SK-N-SH (cell line): ENCODE data around the gene GTPBP10. TPM values are rescaled to one million over a fixed set of nuclear protein-coding genes. Genes with fewer than 3 reads are reported as not detected.

ENCODE experiments used
- CTCF ChIA-PET: fragments of 300-600, 350-600 bp; formaldehyde crosslinking; extraction: SDS; loops from one replicate; lab custom pipeline; 2021; lab: Yijun Ruan, JAX
- POLR2A ChIA-PET: fragments of 350-600 bp; sonication (Branson Sonifier 250); formaldehyde crosslinking; extraction: SDS; loops from one replicate; lab custom pipeline; 2020; ENCODE audit warnings: antibody characterized with exemption, inconsistent platforms; lab: Yijun Ruan, JAX
- DNase-seq: peaks from one replicate; pipeline ENCODE4 v3.0.0; 2012
- H2AFZ ChIP-seq: fragments of 200-600 bp; sonication (generic); 2 replicates; pipeline ENCODE4 v1.8.1; 2016; ENCODE audit warnings: antibody characterized with exemption, mild to moderate bottlenecking, low read depth
- H3F3A ChIP-seq: fragments of 200-600 bp; sonication (generic); replicated peaks from 2 replicates; pipeline ENCODE3; 2016; ENCODE audit warnings: antibody characterized with exemption, mild to moderate bottlenecking; ENCODE audit not compliant: insufficient read depth
- H3K27ac ChIP-seq, 2 experiments: fragments of 200-500 bp in 1 of 2; fragments of 200-600 bp in 1 of 2; sonication (Bioruptor generic) in 1 of 2; sonication (generic), shearing (Covaris generic) in 1 of 2; 2 replicates each; pipeline versions ENCODE4 v1.5.1 to v1.6.1; 2014 to 2016; ENCODE audit warnings: low read depth in 2 of 2, inconsistent platforms in 1 of 2, low read length in 1 of 2, mild to moderate bottlenecking in 1 of 2, mixed read lengths in 1 of 2
- H3K27me3 ChIP-seq: fragments of 200-600 bp; sonication (generic), shearing (Covaris generic); 2 replicates; pipeline ENCODE4 v1.6.1; 2016; ENCODE audit warnings: mixed run types; ENCODE audit not compliant: insufficient read depth
- H3K36me3 ChIP-seq, 2 experiments: fragments of 200-500 bp in 1 of 2; fragments of 200-600 bp in 1 of 2; sonication (Bioruptor generic) in 1 of 2; sonication (generic) in 1 of 2; replicated peaks in 1 of 2; 2 replicates each; pipeline versions ENCODE3 to v1.5.1; 2014 to 2016; ENCODE audit warnings: low read length in 1 of 2, mild to moderate bottlenecking in 1 of 2; ENCODE audit not compliant: insufficient read depth in 2 of 2, control insufficient read depth in 1 of 2
- H3K4me1 ChIP-seq, 2 experiments: fragments of 200-500 bp in 1 of 2; fragments of 200-600 bp in 1 of 2; sonication (Bioruptor generic) in 1 of 2; sonication (generic), shearing (Covaris generic) in 1 of 2; 2 replicates each; pipeline versions ENCODE4 v1.5.1 to v1.6.1; 2014 to 2016; ENCODE audit warnings: low read depth in 1 of 2, low read length in 1 of 2, mixed run types in 1 of 2; ENCODE audit not compliant: insufficient read depth in 2 of 2, control insufficient read depth in 1 of 2
- H3K4me2 ChIP-seq: fragments of 200-600 bp; sonication (generic), shearing (Covaris generic); 2 replicates; pipeline ENCODE4 v1.6.1; 2017; ENCODE audit warnings: mixed run types
- H3K4me3 ChIP-seq, 2 experiments: fragments of 200-500 bp in 1 of 2; fragments of 200-600 bp in 1 of 2; sonication (Bioruptor generic) in 1 of 2; sonication (generic), shearing (Covaris generic) in 1 of 2; 2 replicates each; pipeline versions ENCODE4 v1.5.1 to v1.8.1; 2014 to 2016; ENCODE audit warnings: low read depth in 2 of 2, inconsistent platforms in 1 of 2, low read length in 1 of 2, mild to moderate bottlenecking in 1 of 2, mixed read lengths in 1 of 2, moderate library complexity in 1 of 2
- H3K79me2 ChIP-seq: fragments of 200-600 bp; sonication (generic); 2 replicates; pipeline ENCODE4 v1.8.1; 2017; ENCODE audit warnings: mild to moderate bottlenecking; ENCODE audit not compliant: insufficient read depth
- H3K9ac ChIP-seq: fragments of 200-600 bp; sonication (generic); 2 replicates; pipeline ENCODE4 v1.6.1; 2017; ENCODE audit warnings: mixed run types
- H3K9me2 ChIP-seq: fragments of 200-600 bp; sonication (generic); 2 replicates; pipeline ENCODE4 v1.6.1; 2017; ENCODE audit warnings: mixed run types
- H3K9me3 ChIP-seq: fragments of 200-600 bp; sonication (generic); 2 replicates; pipeline ENCODE4 v1.6.1; 2017; ENCODE audit warnings: mixed run types, mild to moderate bottlenecking, moderate library complexity
- H4K20me1 ChIP-seq: fragments of 200-600 bp; sonication (generic); 2 replicates; pipeline ENCODE4 v1.6.1; 2017; ENCODE audit warnings: mild to moderate bottlenecking, mixed run types; ENCODE audit not compliant: insufficient read depth
- EZH2phosphoT487 ChIP-seq: fragments of 200-600 bp; sonication (generic); IDR thresholded peaks from 2 replicates; pipeline ENCODE4 v1.6.1; 2017; ENCODE audit warnings: low read depth, mixed run types, mild to moderate bottlenecking, antibody characterized with exemption, moderate library complexity, borderline replicate concordance
- JUND ChIP-seq: IDR thresholded peaks from 2 replicates; pipeline ENCODE4 v1.4.0; 2012
- MEF2A ChIP-seq: IDR thresholded peaks from 2 replicates; pipeline ENCODE4 v1.4.0; 2012; ENCODE audit warnings: low read depth, borderline replicate concordance
- POLR2AphosphoS5 ChIP-seq: IDR thresholded peaks from 2 replicates; pipeline ENCODE4 v1.6.1; 2012; ENCODE audit warnings: low read depth, low read length
- RAD21 ChIP-seq: IDR thresholded peaks from 2 replicates; pipeline ENCODE4 v1.6.1; 2012; ENCODE audit warnings: mild to moderate bottlenecking, low read length
- RFX5 ChIP-seq: IDR thresholded peaks from 2 replicates; pipeline ENCODE4 v1.6.1; 2012; ENCODE audit warnings: mild to moderate bottlenecking, improper control_type of control experiment, low read length
- SIN3A ChIP-seq: IDR thresholded peaks from 2 replicates; pipeline ENCODE4 v1.6.1; 2012; ENCODE audit warnings: low read depth, mild to moderate bottlenecking, low read length, moderate library complexity, borderline replicate concordance
- TAF1 ChIP-seq: IDR thresholded peaks from 2 replicates; pipeline ENCODE4 v1.6.1; 2012; ENCODE audit warnings: low read depth, mild to moderate bottlenecking, low read length, moderate library complexity, borderline replicate concordance
- TCF12 ChIP-seq: IDR thresholded peaks from 2 replicates; pipeline ENCODE4 v1.4.0; 2012
- YY1 ChIP-seq: IDR thresholded peaks from 2 replicates; pipeline ENCODE4 v1.4.0; 2012; ENCODE audit warnings: low read depth, mild to moderate bottlenecking
- WGBS: methylation state at CpG from one replicate; pipeline ENCODE4 v1.1.6; 2017; ENCODE audit warnings: low lambda C conversion rate; 5-methylcytosine and 5-hydroxymethylcytosine counted together
- polyA plus RNA-seq, 3 experiments: library from polyadenylated mRNA; depleted of rRNA; stranded (reverse); fragments of >200 nt; gene quantifications; 2 replicates each; pipeline ENCODE4 v1.2.3, GENCODE V29; 2012
- TF ChIP-seq, protein P1 (sequence below): fragments of 150-350 bp; IDR thresholded peaks from 2 replicates; pipeline ENCODE4 v1.6.1; 2017; ENCODE audit warnings: antibody characterized with exemption, low read length, low read depth, borderline replicate concordance
- TF ChIP-seq, protein P2 (sequence below): IDR thresholded peaks from 2 replicates; pipeline ENCODE4 v1.4.0; 2012; ENCODE audit warnings: low read depth, borderline replicate concordance
- TF ChIP-seq, protein P3 (sequence below): IDR thresholded peaks from 2 replicates; pipeline ENCODE4 v1.6.1; 2012; ENCODE audit warnings: mild to moderate bottlenecking, low read depth, low read length, moderate library complexity

The GTPBP10 gene
- polyA plus RNA-seq, 1 of the 3 experiments (the other 2 are of a cell fraction) = 8.5 TPM

DNA sequence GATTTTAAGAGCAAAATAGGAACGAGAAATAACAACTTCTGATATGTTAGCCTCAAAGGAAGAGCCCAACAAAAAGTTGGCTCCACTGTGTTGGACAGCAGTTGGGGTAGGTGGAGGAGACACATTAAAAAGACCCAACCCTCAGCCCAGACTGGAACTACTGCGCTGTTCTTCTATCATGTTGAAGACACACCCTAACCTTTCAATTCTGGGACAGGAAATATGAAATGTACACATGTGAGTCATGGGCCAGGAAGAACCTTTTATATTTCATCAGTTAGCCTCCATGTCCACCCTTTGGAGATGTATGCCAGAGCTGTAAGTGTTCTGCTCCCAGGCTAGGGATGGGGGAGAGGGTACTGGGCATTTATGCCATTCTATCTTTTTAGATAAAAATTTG, 78.9 kb downstream of the GTPBP10 start:
- no peak overlapping the region for H3K4me2 ChIP-seq
- CTCF ChIA-PET = interaction anchor here (1.7 to 9.0 kb wide), 3 partner anchors 114 to 272 kb away, joined by 3 to 120 read pairs (median 37); partner anchors contain the start of gene STEAP1
- WGBS = 89% methylated on average over 2 of the region's 2 CpGs

DNA sequence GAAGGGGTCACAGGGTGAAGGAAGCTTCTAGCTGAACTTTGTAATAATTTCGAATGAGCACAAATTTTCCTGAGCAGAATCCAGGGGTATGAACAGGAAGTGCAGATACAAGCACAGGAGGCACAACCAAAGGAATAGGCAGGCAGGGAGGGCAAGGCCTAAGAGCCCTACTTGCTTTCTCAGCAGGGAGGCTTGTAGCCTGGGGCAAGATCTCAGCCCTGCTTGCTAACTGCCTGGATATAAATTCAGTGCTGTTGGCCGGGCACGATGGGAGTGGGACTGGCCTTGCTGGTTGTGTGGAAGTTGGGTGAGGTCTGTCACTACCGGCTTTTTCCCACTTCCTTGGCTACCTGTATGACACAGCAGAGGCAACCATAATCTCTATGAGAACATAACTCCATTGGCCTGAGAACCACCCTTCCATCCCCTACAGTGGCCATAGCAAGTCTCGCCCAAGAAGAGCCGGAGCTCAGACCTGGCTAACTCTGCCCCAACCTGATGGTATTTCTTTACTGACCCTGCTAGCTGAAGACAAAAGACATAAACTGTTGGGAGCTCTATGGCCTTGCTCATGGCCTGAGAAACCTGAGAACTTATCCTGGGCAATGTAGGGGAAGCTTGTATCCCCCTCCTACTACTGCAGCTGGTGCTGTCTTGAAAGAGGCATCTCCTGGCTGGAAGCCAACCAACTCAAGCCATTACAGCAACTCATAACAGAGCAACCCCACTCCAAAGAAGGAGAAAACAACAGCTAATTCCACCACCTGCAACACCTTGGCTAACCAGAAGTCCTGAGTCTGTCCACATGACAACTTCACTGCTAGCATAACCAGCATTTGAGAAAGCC, 84.3 kb downstream of the GTPBP10 start:
- no peak for DNase-seq
- ChIA-PET POLR2A (no interaction called here), CTCF (interaction anchor here (1.2 to 9.0 kb wide), 3 partner anchors 14 to 603 kb away, joined by 4 to 120 read pairs (median 41); partner anchors contain the start of gene STEAP1)
- no peaks in the 10 kb centered on the region for H3K27me3 ChIP-seq
- no peaks in the 10 kb centered on the region for H3F3A ChIP-seq
- H3K9me2 ChIP-seq = no peaks in the 10 kb centered on the region
- no peaks in the 10 kb centered on the region for H4K20me1 ChIP-seq
- 65% methylated on average over 4 of the region's 6 CpGs for WGBS
- no peaks in the 10 kb centered on the region for H3K79me2 ChIP-seq
- no peak overlapping the region for H3K4me2 ChIP-seq
- no peak overlapping the region for H3K27ac ChIP-seq
- no peaks in the 10 kb centered on the region for H3K36me3 ChIP-seq
- H3K9ac ChIP-seq = no peak overlapping the region
- no peak overlapping the region for H3K4me3 ChIP-seq
- H3K4me1 ChIP-seq = no peaks in the 10 kb centered on the region
- H2AFZ ChIP-seq = no peak overlapping the region
- no peaks in the 10 kb centered on the region for H3K9me3 ChIP-seq
- TF ChIP-seq MEF2A (no peak), RFX5 (no peak), TCF12 (no peak), SIN3A (no peak), POLR2AphosphoS5 (no peak), RAD21 (no peak), EZH2phosphoT487 (no peak), JUND (no peak), TAF1 (no peak)
- TF ChIP-seq, protein P1, sequence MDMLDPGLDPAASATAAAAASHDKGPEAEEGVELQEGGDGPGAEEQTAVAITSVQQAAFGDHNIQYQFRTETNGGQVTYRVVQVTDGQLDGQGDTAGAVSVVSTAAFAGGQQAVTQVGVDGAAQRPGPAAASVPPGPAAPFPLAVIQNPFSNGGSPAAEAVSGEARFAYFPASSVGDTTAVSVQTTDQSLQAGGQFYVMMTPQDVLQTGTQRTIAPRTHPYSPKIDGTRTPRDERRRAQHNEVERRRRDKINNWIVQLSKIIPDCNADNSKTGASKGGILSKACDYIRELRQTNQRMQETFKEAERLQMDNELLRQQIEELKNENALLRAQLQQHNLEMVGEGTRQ = no peak
- TF ChIP-seq, protein P2, sequence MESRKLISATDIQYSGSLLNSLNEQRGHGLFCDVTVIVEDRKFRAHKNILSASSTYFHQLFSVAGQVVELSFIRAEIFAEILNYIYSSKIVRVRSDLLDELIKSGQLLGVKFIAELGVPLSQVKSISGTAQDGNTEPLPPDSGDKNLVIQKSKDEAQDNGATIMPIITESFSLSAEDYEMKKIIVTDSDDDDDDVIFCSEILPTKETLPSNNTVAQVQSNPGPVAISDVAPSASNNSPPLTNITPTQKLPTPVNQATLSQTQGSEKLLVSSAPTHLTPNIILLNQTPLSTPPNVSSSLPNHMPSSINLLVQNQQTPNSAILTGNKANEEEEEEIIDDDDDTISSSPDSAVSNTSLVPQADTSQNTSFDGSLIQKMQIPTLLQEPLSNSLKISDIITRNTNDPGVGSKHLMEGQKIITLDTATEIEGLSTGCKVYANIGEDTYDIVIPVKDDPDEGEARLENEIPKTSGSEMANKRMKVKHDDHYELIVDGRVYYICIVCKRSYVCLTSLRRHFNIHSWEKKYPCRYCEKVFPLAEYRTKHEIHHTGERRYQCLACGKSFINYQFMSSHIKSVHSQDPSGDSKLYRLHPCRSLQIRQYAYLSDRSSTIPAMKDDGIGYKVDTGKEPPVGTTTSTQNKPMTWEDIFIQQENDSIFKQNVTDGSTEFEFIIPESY = no peak

More for the DNA sequence above, 78.9 kb downstream of the GTPBP10 start:
- Histone ChIP-seq H3K9ac (no peak overlapping the region), H3K9me3 (no peaks in the 10 kb centered on the region), H3K27me3 (no peaks in the 10 kb centered on the region), H2AFZ (no peak overlapping the region), H3K9me2 (no peaks in the 10 kb centered on the region), H3K79me2 (no peaks in the 10 kb centered on the region), H3K36me3 (no peaks in the 10 kb centered on the region), H3K4me1 (no peaks in the 10 kb centered on the region), H3F3A (no peaks in the 10 kb centered on the region), H3K4me3 (no peak overlapping the region), H4K20me1 (no peaks in the 10 kb centered on the region), H3K27ac (no peak overlapping the region)
- POLR2A ChIA-PET = no interaction called here
- TF ChIP-seq, protein P3, sequence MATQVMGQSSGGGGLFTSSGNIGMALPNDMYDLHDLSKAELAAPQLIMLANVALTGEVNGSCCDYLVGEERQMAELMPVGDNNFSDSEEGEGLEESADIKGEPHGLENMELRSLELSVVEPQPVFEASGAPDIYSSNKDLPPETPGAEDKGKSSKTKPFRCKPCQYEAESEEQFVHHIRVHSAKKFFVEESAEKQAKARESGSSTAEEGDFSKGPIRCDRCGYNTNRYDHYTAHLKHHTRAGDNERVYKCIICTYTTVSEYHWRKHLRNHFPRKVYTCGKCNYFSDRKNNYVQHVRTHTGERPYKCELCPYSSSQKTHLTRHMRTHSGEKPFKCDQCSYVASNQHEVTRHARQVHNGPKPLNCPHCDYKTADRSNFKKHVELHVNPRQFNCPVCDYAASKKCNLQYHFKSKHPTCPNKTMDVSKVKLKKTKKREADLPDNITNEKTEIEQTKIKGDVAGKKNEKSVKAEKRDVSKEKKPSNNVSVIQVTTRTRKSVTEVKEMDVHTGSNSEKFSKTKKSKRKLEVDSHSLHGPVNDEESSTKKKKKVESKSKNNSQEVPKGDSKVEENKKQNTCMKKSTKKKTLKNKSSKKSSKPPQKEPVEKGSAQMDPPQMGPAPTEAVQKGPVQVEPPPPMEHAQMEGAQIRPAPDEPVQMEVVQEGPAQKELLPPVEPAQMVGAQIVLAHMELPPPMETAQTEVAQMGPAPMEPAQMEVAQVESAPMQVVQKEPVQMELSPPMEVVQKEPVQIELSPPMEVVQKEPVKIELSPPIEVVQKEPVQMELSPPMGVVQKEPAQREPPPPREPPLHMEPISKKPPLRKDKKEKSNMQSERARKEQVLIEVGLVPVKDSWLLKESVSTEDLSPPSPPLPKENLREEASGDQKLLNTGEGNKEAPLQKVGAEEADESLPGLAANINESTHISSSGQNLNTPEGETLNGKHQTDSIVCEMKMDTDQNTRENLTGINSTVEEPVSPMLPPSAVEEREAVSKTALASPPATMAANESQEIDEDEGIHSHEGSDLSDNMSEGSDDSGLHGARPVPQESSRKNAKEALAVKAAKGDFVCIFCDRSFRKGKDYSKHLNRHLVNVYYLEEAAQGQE = no peak
- no peak for TF ChIP-seq JUND
- TF ChIP-seq YY1 = no peak
- no peak for DNase-seq
